ENCODE data around the gene KCNMB2. TPM values are rescaled to one million over a fixed set of nuclear protein-coding genes. Genes with fewer than 3 reads are reported as not detected.
"Not testable (repeated sequence)": the region's sequence is repeated elsewhere in the genome, so short reads cannot be mapped to it uniquely, and the experiment has no call there.

KCNMB2 gene
- polyA plus RNA-seq, 2 of the 4 experiments (the other 2 are of a cell fraction) = not detected

DNA sequence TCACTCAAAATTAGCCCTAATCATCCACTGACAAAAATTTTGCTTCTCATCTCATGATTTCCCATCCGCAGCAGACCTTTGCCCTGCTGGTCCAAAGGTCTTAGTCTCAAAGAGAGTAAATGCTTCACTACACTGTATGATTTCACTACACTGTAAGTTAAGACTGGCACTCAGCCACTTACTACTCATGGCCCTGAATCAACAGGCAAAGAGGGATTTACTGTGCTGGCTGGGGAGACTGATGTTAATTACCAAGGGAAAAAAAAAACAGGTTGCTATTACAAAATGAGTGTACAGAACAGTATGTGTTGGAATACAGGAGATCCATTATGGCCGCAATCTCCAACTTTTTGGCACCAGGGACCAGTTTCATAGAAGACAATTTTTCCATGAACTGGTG lies 320.6 kb downstream of the KCNMB2 start:
- Histone ChIP-seq H3K9me3 (no peaks in the 10 kb centered on the region), H3K4me3 (no peak overlapping the region), H3K4me1 (no peaks in the 10 kb centered on the region), H3K27ac (no peak overlapping the region), H3K4me2 (no peak overlapping the region)
- POLR2A ChIA-PET = no interaction called here
- CTCF ChIA-PET = no interaction called here
- TF ChIP-seq, protein P1, sequence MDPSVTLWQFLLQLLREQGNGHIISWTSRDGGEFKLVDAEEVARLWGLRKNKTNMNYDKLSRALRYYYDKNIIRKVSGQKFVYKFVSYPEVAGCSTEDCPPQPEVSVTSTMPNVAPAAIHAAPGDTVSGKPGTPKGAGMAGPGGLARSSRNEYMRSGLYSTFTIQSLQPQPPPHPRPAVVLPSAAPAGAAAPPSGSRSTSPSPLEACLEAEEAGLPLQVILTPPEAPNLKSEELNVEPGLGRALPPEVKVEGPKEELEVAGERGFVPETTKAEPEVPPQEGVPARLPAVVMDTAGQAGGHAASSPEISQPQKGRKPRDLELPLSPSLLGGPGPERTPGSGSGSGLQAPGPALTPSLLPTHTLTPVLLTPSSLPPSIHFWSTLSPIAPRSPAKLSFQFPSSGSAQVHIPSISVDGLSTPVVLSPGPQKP (IDR thresholded peaks at IDR 0.05; ENCODE audit: low read depth, low read length) = no peak
- TF ChIP-seq ZNF302 (CRISPR knock-in tag; IDR thresholded peaks at IDR 0.05) (no peak), EHF (CRISPR knock-in tag; IDR thresholded peaks at IDR 0.05) (no peak), ESRRA (IDR thresholded peaks at IDR 0.05; ENCODE audit: borderline replicate concordance, low read length) (no peak), TFCP2L1 (CRISPR knock-in tag; IDR thresholded peaks at IDR 0.05) (no peak), HOXA7 (CRISPR knock-in tag; IDR thresholded peaks at IDR 0.05) (no peak)
- 44% methylated on average over 2 of the region's 2 CpGs for WGBS (ENCODE audit: missing lambda C conversion rate)
- no peak for FAIRE-seq
- DNase-seq (ENCODE audit: low read depth in 1 of 2, low spot score in 1 of 2) = no peak
- ATAC-seq = no peak

DNA sequence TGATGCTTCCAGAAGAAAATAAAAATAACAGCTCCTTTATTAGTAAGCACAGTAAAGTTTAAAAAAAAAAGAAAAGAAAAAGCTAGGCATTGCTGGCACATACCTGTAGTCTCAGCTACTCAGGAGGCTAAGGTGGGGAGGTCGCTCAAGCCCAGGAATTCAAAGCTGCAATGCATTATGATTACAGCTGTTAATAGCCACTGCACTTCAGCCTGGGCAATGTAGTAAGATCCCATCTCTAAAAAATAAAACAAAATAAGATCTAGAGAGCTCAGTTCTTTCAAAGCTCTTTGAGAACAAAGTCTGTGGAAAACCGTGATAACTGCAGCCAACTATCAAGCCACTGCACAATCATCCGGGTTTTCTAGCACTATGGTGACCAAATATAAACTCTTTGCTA lies 323.1 kb downstream of the KCNMB2 start:
- DNase-seq (ENCODE audit: low read depth in 1 of 2, low spot score in 1 of 2) (no peak), ATAC-seq (no peak), FAIRE-seq (no peak)
- ChIA-PET CTCF (no interaction called here), POLR2A (no interaction called here)
- H3K27ac ChIP-seq = no peak overlapping the region
- no peak overlapping the region for H3K4me3 ChIP-seq
- 0% methylated on average over 3 of the region's 3 CpGs for WGBS (ENCODE audit: missing lambda C conversion rate)
- no peaks in the 10 kb centered on the region for H3K9me3 ChIP-seq
- no peak overlapping the region for H3K4me2 ChIP-seq
- TF ChIP-seq TFCP2L1 (CRISPR knock-in tag; IDR thresholded peaks at IDR 0.05) (no peak), GATA3 (IDR thresholded peaks at IDR 0.05; ENCODE audit: borderline replicate concordance) (no peak), SMC3 (IDR thresholded peaks at IDR 0.05) (no peak), ZSCAN20 (CRISPR knock-in tag; IDR thresholded peaks at IDR 0.05) (no peak), CHD4 (IDR thresholded peaks at IDR 0.05; ENCODE audit: borderline replicate concordance) (no peak), KDM1A (IDR thresholded peaks at IDR 0.05; ENCODE audit: low read depth) (no peak), JUNB (IDR thresholded peaks at IDR 0.05) (no peak), NFE2L2 (conservative IDR thresholded peaks at IDR 0.05; ENCODE audit: low read length) (no peak), FOXS1 (CRISPR knock-in tag; IDR thresholded peaks at IDR 0.05) (no peak), RAD21 (conservative IDR thresholded peaks at IDR 0.05 in 1 of 2, IDR thresholded peaks at IDR 0.05 in 1 of 2) (no peak), ZFP36 (IDR thresholded peaks at IDR 0.05; ENCODE audit: borderline replicate concordance, partially characterized antibody) (no peak), BHLHE40 (IDR thresholded peaks at IDR 0.05; ENCODE audit: low read depth, low read length) (no peak), FOSB (CRISPR knock-in tag; IDR thresholded peaks at IDR 0.05) (no peak), HEYL (CRISPR knock-in tag; IDR thresholded peaks at IDR 0.05) (no peak), MAFK (IDR thresholded peaks at IDR 0.05; ENCODE audit: partially characterized antibody) (no peak), ZNF302 (CRISPR knock-in tag; IDR thresholded peaks at IDR 0.05) (no peak)
- TF ChIP-seq, protein P2, sequence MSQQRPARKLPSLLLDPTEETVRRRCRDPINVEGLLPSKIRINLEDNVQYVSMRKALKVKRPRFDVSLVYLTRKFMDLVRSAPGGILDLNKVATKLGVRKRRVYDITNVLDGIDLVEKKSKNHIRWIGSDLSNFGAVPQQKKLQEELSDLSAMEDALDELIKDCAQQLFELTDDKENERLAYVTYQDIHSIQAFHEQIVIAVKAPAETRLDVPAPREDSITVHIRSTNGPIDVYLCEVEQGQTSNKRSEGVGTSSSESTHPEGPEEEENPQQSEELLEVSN (IDR thresholded peaks at IDR 0.05; ENCODE audit: borderline replicate concordance, low read depth) = no peak
- TF ChIP-seq, protein P3, sequence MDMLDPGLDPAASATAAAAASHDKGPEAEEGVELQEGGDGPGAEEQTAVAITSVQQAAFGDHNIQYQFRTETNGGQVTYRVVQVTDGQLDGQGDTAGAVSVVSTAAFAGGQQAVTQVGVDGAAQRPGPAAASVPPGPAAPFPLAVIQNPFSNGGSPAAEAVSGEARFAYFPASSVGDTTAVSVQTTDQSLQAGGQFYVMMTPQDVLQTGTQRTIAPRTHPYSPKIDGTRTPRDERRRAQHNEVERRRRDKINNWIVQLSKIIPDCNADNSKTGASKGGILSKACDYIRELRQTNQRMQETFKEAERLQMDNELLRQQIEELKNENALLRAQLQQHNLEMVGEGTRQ (IDR thresholded peaks at IDR 0.05) = no peak
- TF ChIP-seq, protein P4, sequence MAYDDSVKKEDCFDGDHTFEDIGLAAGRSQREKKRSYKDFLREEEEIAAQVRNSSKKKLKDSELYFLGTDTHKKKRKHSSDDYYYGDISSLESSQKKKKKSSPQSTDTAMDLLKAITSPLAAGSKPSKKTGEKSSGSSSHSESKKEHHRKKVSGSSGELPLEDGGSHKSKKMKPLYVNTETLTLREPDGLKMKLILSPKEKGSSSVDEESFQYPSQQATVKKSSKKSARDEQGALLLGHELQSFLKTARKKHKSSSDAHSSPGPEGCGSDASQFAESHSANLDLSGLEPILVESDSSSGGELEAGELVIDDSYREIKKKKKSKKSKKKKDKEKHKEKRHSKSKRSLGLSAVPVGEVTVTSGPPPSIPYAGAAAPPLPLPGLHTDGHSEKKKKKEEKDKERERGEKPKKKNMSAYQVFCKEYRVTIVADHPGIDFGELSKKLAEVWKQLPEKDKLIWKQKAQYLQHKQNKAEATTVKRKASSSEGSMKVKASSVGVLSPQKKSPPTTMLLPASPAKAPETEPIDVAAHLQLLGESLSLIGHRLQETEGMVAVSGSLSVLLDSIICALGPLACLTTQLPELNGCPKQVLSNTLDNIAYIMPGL (CRISPR knock-in tag; IDR thresholded peaks at IDR 0.05; ENCODE audit: borderline replicate concordance) = no peak
- no peaks in the 10 kb centered on the region for H3K4me1 ChIP-seq

DNA sequence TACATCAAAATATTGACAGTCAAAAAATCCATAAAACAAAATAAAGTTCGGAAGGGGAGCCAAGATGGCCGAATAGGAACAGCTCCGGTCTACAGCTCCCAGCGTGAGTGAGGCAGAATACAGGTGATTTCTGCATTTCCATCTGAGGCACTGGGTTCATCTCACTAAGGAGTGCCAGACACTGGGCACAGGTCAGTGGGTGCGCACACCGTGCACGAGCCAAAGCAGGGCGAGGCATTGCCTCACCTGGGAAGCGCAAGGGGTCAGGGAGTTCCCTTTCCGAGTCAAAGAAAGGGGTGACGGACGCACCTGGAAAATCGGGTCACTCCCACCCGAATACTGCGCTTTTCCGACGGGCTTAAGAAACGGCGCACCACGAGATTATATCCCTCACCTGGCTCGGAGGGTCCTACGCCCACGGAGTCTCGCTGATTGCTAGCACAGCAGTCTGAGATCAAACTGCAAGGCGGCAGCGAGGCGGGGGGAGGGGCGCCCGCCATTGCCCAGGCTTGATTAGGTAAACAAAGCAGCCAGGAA lies 323.7 kb downstream of the KCNMB2 start:
- CTCF ChIA-PET; POLR2A ChIA-PET; H3K27ac ChIP-seq; H3K4me1 ChIP-seq; H3K9me3 ChIP-seq; H3K4me3 ChIP-seq; FAIRE-seq; DNase-seq (ENCODE audit: low read depth in 1 of 2, low spot score in 1 of 2); H3K4me2 ChIP-seq; ATAC-seq: not testable (repeated sequence)
- 54% methylated on average over 19 of the region's 29 CpGs for WGBS (ENCODE audit: missing lambda C conversion rate)

Data from A549 (cell line).